NCI-H1694 treated with DMSO at 0.1 percent for 48 hours (cell line): ENCODE data around the gene EIF5A.

Source experiments
- DNase-seq: peaks from one replicate; lab custom pipeline; 2025; lab: John Stamatoyannopoulos, UW

The EIF5A gene

DNA sequence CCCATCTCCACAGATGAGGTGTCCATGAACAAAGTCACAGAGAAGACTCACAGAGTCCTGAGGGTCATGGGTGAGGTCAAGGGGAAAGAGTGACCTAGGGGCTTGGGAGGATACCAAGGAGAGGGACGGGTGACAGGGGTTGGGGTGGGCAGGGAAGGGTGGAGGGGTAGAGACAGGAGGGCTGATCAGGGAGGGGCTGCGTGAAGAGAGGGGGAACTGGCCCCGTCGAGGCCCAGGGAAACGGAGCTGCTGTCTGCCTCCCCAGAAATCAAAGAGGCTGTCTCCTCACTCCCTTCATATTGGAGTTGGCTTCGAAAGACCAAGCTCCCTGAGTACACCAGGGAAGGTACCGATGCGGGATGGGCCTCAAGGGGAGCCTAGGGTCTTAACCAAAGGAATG is 48.1 kb downstream of the EIF5A start:
- DNase-seq = no peak

DNA sequence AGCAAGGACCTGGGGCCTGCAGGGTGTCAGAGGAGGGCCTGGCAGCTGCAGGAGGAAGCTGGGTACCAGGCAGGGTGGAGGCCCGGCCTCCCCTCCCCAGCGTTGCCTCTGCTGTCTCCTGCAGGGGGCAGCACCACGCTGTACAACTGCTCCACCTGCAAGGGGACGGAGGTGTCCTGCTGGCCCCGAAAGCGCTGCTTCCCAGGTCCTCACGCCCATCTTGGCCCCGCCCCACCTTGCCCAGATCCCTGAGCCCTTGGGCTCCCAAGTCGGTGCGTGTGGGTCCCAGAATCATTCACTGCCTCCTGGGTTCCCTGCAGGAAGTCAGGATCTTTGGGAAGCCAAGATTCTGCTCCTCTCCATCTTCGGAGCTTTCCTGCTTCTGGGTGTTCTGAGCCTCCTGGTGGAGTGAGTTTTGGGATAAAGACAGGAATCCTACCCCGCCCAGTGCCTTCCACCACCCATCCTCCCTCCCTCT is 48.7 kb downstream of the EIF5A start:
- peak; percentile 56 for DNase-seq

- no peak for DNase-seq
Measured at GRCh38 chr17:7356756-7357155, 49.3 kb downstream of the EIF5A start.

DNA sequence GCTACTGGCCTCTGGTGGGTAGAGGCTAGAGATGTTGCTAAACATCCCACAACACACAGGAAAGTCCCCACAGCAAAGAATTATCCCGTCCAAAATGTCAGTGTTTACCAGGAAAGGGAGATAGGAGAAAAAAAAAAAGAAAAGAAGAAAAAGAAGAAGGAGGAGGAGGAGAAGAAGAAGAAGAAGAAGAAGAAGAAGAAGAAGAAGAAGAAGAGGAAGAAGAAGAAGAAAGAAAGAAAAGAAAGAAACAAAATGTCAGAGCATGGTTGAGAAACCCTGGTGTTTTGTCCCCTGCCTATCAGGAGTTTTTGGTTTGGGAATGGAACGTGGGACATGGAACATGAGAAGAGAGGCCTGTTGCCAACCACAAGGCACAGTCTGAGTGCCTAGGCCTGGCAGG is 50.0 kb downstream of the EIF5A start:
- DNase-seq = no peak

- no peak for DNase-seq
Measured at GRCh38 chr17:7361906-7362305, 54.5 kb downstream of the EIF5A start.
